Raji (cell line): ENCODE results near the gene KDM6B.

Source experiments
- POLR2A ChIP-seq: IDR thresholded peaks from 2 replicates; pipeline ENCODE4 v1.6.1; 2011; ENCODE audit warnings: low read depth, low read length, control low read depth; ENCODE audit not compliant: insufficient read depth

The KDM6B gene

GRCh38 chr17:7818026-7818425 is 16.0 kb upstream of the KDM6B start:
- no peak for TF ChIP-seq POLR2A

GRCh38 chr17:7818746-7819645 is 15.0 kb upstream of the KDM6B start:
- no peak for TF ChIP-seq POLR2A

GRCh38 chr17:7820231-7820630 is 13.8 kb upstream of the KDM6B start:
- no peak for TF ChIP-seq POLR2A

GRCh38 chr17:7822126-7822525 is 11.9 kb upstream of the KDM6B start:
- no peak for TF ChIP-seq POLR2A

GRCh38 chr17:7823581-7824001 is 10.4 kb upstream of the KDM6B start:
- no peak for TF ChIP-seq POLR2A

- no peak for TF ChIP-seq POLR2A
Observed at GRCh38 chr17:7824021-7824924, 9.7 kb upstream of the KDM6B start.

- no peak for TF ChIP-seq POLR2A
Observed at GRCh38 chr17:7825206-7825990, 8.6 kb upstream of the KDM6B start.

GRCh38 chr17:7830616-7831015 is 3.4 kb upstream of the KDM6B start:
- TF ChIP-seq POLR2A: no peak

GRCh38 chr17:7831233-7831632 is 2.8 kb upstream of the KDM6B start:
- TF ChIP-seq POLR2A: no peak

GRCh38 chr17:7832431-7832830 is 1.6 kb upstream of the KDM6B start:
- no peak for TF ChIP-seq POLR2A

GRCh38 chr17:7833011-7833794 is 814 bp upstream of the KDM6B start:
- no peak for TF ChIP-seq POLR2A

GRCh38 chr17:7834542-7834956 is 532 bp downstream of the KDM6B start:
- peak; percentile 32; the same call in 1 of the 2 replicates for TF ChIP-seq POLR2A

- TF ChIP-seq POLR2A: peak; percentile 69; the same call in 1 of the 2 replicates
Observed at GRCh38 chr17:7834957-7835813, 1.2 kb downstream of the KDM6B start.
